H1 (cell line): Measurements from ENCODE around the gene RAPGEF5. TPM values are rescaled to one million over a fixed set of nuclear protein-coding genes. Genes with fewer than 3 reads are reported as not detected.

Experiments used
- BRCA1 ChIP-seq: IDR thresholded peaks from 2 replicates; pipeline ENCODE4 v1.6.1; 2012; ENCODE audit warnings: low read depth, low read length, improper control_type of control experiment
- RAD21 ChIP-seq, 2 experiments: IDR thresholded peaks in 1 of 2; conservative IDR thresholded peaks in 1 of 2; 2 replicates each; pipeline ENCODE4 v1.6.1; 2011; ENCODE audit warnings: low read depth in 2 of 2, low read length in 2 of 2, improper control_type of control experiment in 1 of 2, inconsistent platforms in 1 of 2, mild to moderate bottlenecking in 1 of 2, moderate library complexity in 1 of 2
- polyA plus RNA-seq, 7 experiments: library from polyadenylated mRNA; depleted of rRNA in 3 of 7; stranded (reverse) in 5 of 7; unstranded in 2 of 7; fragments of >200 nt in 5 of 7; fragments of 200-250 nt in 2 of 7; gene quantifications; 1 replicate in 5 of 7; 2 replicates in 1 of 7; 4 replicates in 1 of 7; pipeline versions ENCODE4 v1.2.1 to v1.2.3, GENCODE V29; 2011 to 2013; ENCODE audit warnings: missing spikeins in 2 of 7, mixed read lengths in 2 of 7
- total RNA-seq: library from RNA; stranded (reverse); fragmentation: NEBNext Ultra II Directional; extraction: Animal tissue kit (Norgen Biotek cat#: 25700); gene quantifications from 2 replicates; pipeline ENCODE4 v1.2.1, GENCODE V29; 2021

The RAPGEF5 gene
- total and polyA plus RNA-seq, 2 of the 8 experiments (the other 6 are each of a cell fraction or from before 2014, with no cell fraction given): 4.4 to 22.9 TPM

DNA sequence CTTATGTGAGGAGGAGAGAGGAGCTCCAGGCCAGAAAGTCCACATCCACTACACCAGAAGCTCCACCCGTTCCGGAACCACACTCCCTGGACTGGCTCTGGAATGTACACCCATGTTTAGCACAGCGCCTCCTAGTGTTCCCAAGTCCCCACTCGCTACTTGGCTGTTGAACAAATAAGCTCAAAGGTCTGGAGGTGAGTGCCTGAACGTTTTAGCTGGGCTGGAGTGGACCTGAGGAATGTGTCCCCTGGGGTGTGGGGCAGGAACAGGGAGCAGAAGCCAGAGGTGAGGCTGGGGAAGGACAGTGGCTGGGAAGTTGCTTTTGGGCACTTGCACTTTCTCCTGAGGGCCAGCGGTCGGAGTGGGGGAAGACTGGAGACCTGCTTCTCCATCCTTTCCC, 247.2 kb downstream of the RAPGEF5 start (continued):
- TF ChIP-seq BRCA1 (no peak), RAD21 (IDR thresholded peaks at IDR 0.05 in 1 of 2, conservative IDR thresholded peaks at IDR 0.05 in 1 of 2; ENCODE audit: low read depth in 2 of 2, low read length in 2 of 2) (peak in 1 of 2 experiments; percentile 22; a peak in 1 of 4 replicates)
- TF ChIP-seq, all 59 proteins: peak for 3
